K562 (cell line): ENCODE data around the gene PCED1B. TPM values are rescaled to one million over a fixed set of nuclear protein-coding genes. Genes with fewer than 3 reads are reported as not detected.

ENCODE experiments used
- FOXJ2 ChIP-seq: fragments of 200-800 bp; sonication (Bioruptor generic); IDR thresholded peaks from 2 replicates; pipeline ENCODE4 v1.6.1; 2016; ENCODE audit warnings: missing genetic modification characterization, missing compliant biosample characterization
- HMBOX1 ChIP-seq: sonication (generic); IDR thresholded peaks from 2 replicates; pipeline ENCODE4 v1.6.1; 2016
- HNRNPL ChIP-seq: fragments of 200-400 bp; formaldehyde crosslinking; IDR thresholded peaks from 2 replicates; pipeline ENCODE4 v1.6.1; 2017; ENCODE audit warnings: low read depth, mild to moderate bottlenecking, low read length
- RBM34 ChIP-seq: fragments of 200-400 bp; formaldehyde crosslinking; IDR thresholded peaks from 2 replicates; pipeline ENCODE4 v1.6.1; 2018; ENCODE audit warnings: low read length, borderline replicate concordance; ENCODE audit not compliant: insufficient read depth
- RBM39 ChIP-seq: fragments of 200-400 bp; formaldehyde crosslinking; optimal IDR thresholded peaks from 2 replicates; pipeline ENCODE3; 2018; ENCODE audit warnings: low read depth, low read length
- ZNF174 ChIP-seq: fragments of 250-450 bp; sonication (Bioruptor Pico); IDR thresholded peaks from 2 replicates; pipeline ENCODE4 v1.4.0; 2020; ENCODE audit warnings: mild to moderate bottlenecking
- ZNF507 ChIP-seq: conservative IDR thresholded peaks from 2 replicates; pipeline ENCODE4 v1.6.1; 2017; ENCODE audit warnings: missing genetic modification characterization, missing compliant biosample characterization
- ZNF511 ChIP-seq: sonication (generic); formaldehyde crosslinking; IDR thresholded peaks from 2 replicates; pipeline ENCODE4 v1.8.0; 2022; ENCODE audit warnings: mild to moderate bottlenecking, missing genetic modification reagents
- polyA plus RNA-seq, 8 experiments: library from polyadenylated mRNA; depleted of rRNA in 4 of 8; stranded (reverse) in 5 of 8; unstranded in 3 of 8; fragments of >200 nt; fragmentation: Nextera tagmentation in 2 of 8; fragmentation: Illumina TruSeq in 1 of 8; extraction: Ambion mirVana in 2 of 8; extraction: Trizol in 1 of 8; gene quantifications; 2 replicates each; pipeline versions ENCODE4 v1.2.1 to v1.2.3, GENCODE V29; 2011 to 2014; ENCODE audit warnings: inconsistent platforms in 1 of 8, missing spikeins in 1 of 8
- total RNA-seq, 7 experiments: library from RNA; depleted of rRNA in 6 of 7; stranded (reverse); fragments of >200 nt in 6 of 7; fragmentation: Illumina TruSeq in 2 of 7; extraction: Trizol in 2 of 7; gene quantifications; 2 replicates each; pipeline versions ENCODE4 v1.2.1 to v1.2.3, GENCODE V29; 2011 to 2021; ENCODE audit warnings: low replicate concordance in 1 of 7

Gene PCED1B
- total and polyA plus RNA-seq, 9 of the 15 experiments (the other 6 are each of a cell fraction or from before 2014, with no cell fraction given) = 1.2 to 9.3 (median 2.5) TPM

- TF ChIP-seq ZNF507 (tag) = no peak
- no peak for TF ChIP-seq FOXJ2 (tag)
- TF ChIP-seq ZNF174 = no peak
- no peak for TF ChIP-seq RBM34
- TF ChIP-seq RBM39 = no peak
- TF ChIP-seq ZNF511 (CRISPR knock-in tag) = no peak
- no peak for TF ChIP-seq HNRNPL
- TF ChIP-seq HMBOX1 = no peak
Measured at GRCh38 chr12:47087088-47087688, 7.8 kb downstream of the PCED1B start (continued).
